K562 (cell line): ENCODE results near the gene AGO3. TPM values are rescaled to one million over a fixed set of nuclear protein-coding genes. Genes with fewer than 3 reads are reported as not detected.
A peak's percentile ranks its signal among the peaks of the same experiment; 100 is the strongest.

Source experiments
- ATAC-seq: fragments of 200-7000 bp; cut with Tn5 transposase; 3 replicates; pipeline ENCODE4 v1.9.1; 2020; ENCODE audit warnings: moderate library complexity
- BruUV-seq: library from RNA; stranded (reverse); fragments of 400-500 nt; replicated peaks from 2 replicates; lab custom pipeline; 2021; lab: Mats Ljungman, UMichigan
- CTCF ChIA-PET: fragments of 300-600 bp; formaldehyde crosslinking; extraction: SDS; loops from one replicate; lab custom pipeline; 2021; ENCODE audit warnings: low intra/inter-chr PET ratio; lab: Yijun Ruan, JAX
- POLR2A ChIA-PET: fragments of 300-600, 350-650 bp; sonication (Branson Sonifier 250); formaldehyde crosslinking; extraction: SDS; loops from one replicate; lab custom pipeline; 2021; ENCODE audit warnings: antibody characterized with exemption, inconsistent platforms; lab: Yijun Ruan, JAX
- DNase-seq, 4 experiments: peaks; one replicate each; pipeline versions ENCODE4 v3.0.0 to v3.0.0-alpha.2; 2011 to 2018; ENCODE audit warnings: low spot score in 3 of 4, mixed read lengths in 3 of 4; ENCODE audit errors: extremely low read depth in 1 of 4
- FAIRE-seq: peaks from 2 replicates; lab custom pipeline; 2011; peaks lifted over from hg19 to GRCh38; lab: Jason Lieb, UNC
- H2AFZ ChIP-seq: 2 replicates; pipeline ENCODE4 v1.6.0; 2011; ENCODE audit warnings: low read depth, low read length, control low read depth, inconsistent platforms
- H3K27ac ChIP-seq: fragments of 200-600 bp; 3 replicates; pipeline ENCODE4 v1.8.0; 2011; ENCODE audit warnings: low read depth, mild to moderate bottlenecking, control low read depth, inconsistent platforms, low read length, moderate library complexity, mixed read lengths; ENCODE audit errors: extremely low read depth
- H3K27me3 ChIP-seq, 2 experiments: fragments of 300-600 bp in 1 of 2; 2 replicates in 1 of 2; 3 replicates in 1 of 2; pipeline versions ENCODE4 v1.6.0 to v1.8.0; 2011; ENCODE audit warnings: inconsistent platforms in 2 of 2, low read length in 2 of 2, mild to moderate bottlenecking in 1 of 2, mixed read lengths in 1 of 2, moderate library complexity in 1 of 2; ENCODE audit not compliant: control insufficient read depth in 2 of 2, insufficient read depth in 2 of 2
- H3K36me3 ChIP-seq: fragments of 300-600 bp; 3 replicates; pipeline ENCODE4 v1.8.0; 2011; ENCODE audit warnings: mild to moderate bottlenecking, low read length, inconsistent platforms; ENCODE audit not compliant: control insufficient read depth, insufficient read depth
- H3K4me1 ChIP-seq, 2 experiments: fragments of 200-600 bp in 1 of 2; replicated peaks in 1 of 2; 2 replicates in 1 of 2; 3 replicates in 1 of 2; pipeline versions ENCODE4 v1.5.1 to v1.8.0; 2011; ENCODE audit warnings: inconsistent platforms in 2 of 2, low read length in 2 of 2, mild to moderate bottlenecking in 1 of 2, mixed read lengths in 1 of 2, moderate library complexity in 1 of 2; ENCODE audit not compliant: control insufficient read depth in 2 of 2, insufficient read depth in 2 of 2
- H3K4me2 ChIP-seq: 2 replicates; pipeline ENCODE4 v1.6.1; 2011; ENCODE audit warnings: low read length, control low read depth, inconsistent platforms, mixed read lengths; ENCODE audit not compliant: insufficient read depth
- H3K4me3 ChIP-seq: fragments of 200-600 bp; sonication (generic), shearing (Covaris generic); 2 replicates; pipeline ENCODE4 v1.5.1; 2016; ENCODE audit warnings: control low read depth, inconsistent platforms
- H3K79me2 ChIP-seq: fragments of 200-600 bp; 3 replicates; pipeline ENCODE4 v1.8.0; 2011; ENCODE audit warnings: low read length, inconsistent platforms; ENCODE audit not compliant: control insufficient read depth, insufficient read depth
- H3K9ac ChIP-seq, 2 experiments: 2 replicates each; pipeline versions ENCODE4 v1.6.0 to v1.6.1; 2011; ENCODE audit warnings: low read depth in 2 of 2, low read length in 2 of 2, control low read depth in 1 of 2, inconsistent platforms in 1 of 2, mild to moderate bottlenecking in 1 of 2, mixed read lengths in 1 of 2; ENCODE audit not compliant: insufficient read depth in 1 of 2
- H3K9me1 ChIP-seq: one replicate; pipeline ENCODE4 v1.6.0; 2011; ENCODE audit warnings: inconsistent platforms, mild to moderate bottlenecking, low read length, moderate library complexity; ENCODE audit not compliant: control insufficient read depth, insufficient read depth
- H3K9me3 ChIP-seq: replicated peaks from 2 replicates; pipeline ENCODE4 v1.5.1; 2011; ENCODE audit warnings: low read depth, low read length, inconsistent platforms; ENCODE audit not compliant: control insufficient read depth, insufficient read depth
- H4K20me1 ChIP-seq: replicated peaks from 2 replicates; pipeline ENCODE4 v1.6.1; 2011; ENCODE audit warnings: low read length, inconsistent platforms, mixed read lengths; ENCODE audit not compliant: control insufficient read depth, insufficient read depth
- BRD9 ChIP-seq: fragments of 450-650 bp; IDR thresholded peaks from 2 replicates; pipeline ENCODE4 v1.6.1; 2018; ENCODE audit warnings: low read depth; ENCODE audit not compliant: partially characterized antibody
- CEBPG ChIP-seq, 3 experiments: fragments of 200-800 bp in 1 of 3; sonication (Bioruptor generic) in 1 of 3; sonication (generic) in 1 of 3; formaldehyde crosslinking in 1 of 3; IDR thresholded peaks in 2 of 3; conservative IDR thresholded peaks in 1 of 3; 2 replicates each; pipeline versions ENCODE4 v1.6.1 to v1.8.0; 2016 to 2022; ENCODE audit warnings: missing compliant biosample characterization in 2 of 3, missing genetic modification characterization in 2 of 3, mild to moderate bottlenecking in 1 of 3, missing genetic modification reagents in 1 of 3
- ERF ChIP-seq: fragments of 450-650 bp; formaldehyde crosslinking; IDR thresholded peaks from 2 replicates; pipeline ENCODE4 v1.4.0; 2020; ENCODE audit warnings: mild to moderate bottlenecking, mixed read lengths
- HSF4 ChIP-seq: fragments of 250-450 bp; sonication (Bioruptor Pico); IDR thresholded peaks from 2 replicates; pipeline ENCODE4 v2.1.2; 2022; ENCODE audit warnings: mild to moderate bottlenecking, moderate library complexity, borderline replicate concordance
- L3MBTL2 ChIP-seq: fragments of 450-650 bp; IDR thresholded peaks from 2 replicates; pipeline ENCODE4 v1.6.1; 2016; ENCODE audit warnings: mild to moderate bottlenecking, moderate library complexity
- MAFG ChIP-seq: fragments of 450-650 bp; conservative IDR thresholded peaks from 2 replicates; pipeline ENCODE4 v1.6.1; 2016; ENCODE audit warnings: missing genetic modification characterization, missing compliant biosample characterization
- MYBL2 ChIP-seq, 2 experiments: fragments of 450-650 bp in 1 of 2; sonication (generic) in 1 of 2; formaldehyde crosslinking in 1 of 2; IDR thresholded peaks; 2 replicates each; pipeline versions ENCODE4 v1.6.1 to v1.8.1; 2017 to 2022; ENCODE audit warnings: borderline replicate concordance in 1 of 2, inconsistent platforms in 1 of 2, low read depth in 1 of 2, mild to moderate bottlenecking in 1 of 2, missing genetic modification reagents in 1 of 2, moderate library complexity in 1 of 2
- NFE2 ChIP-seq: IDR thresholded peaks from 2 replicates; pipeline ENCODE4 v1.6.1; 2014; ENCODE audit warnings: antibody characterized with exemption, low read depth
- RUNX1 ChIP-seq: sonication (generic); IDR thresholded peaks from 2 replicates; pipeline ENCODE4 v1.6.1; 2016; ENCODE audit warnings: antibody characterized with exemption, low read depth
- TAL1 ChIP-seq: fragments of 450-650 bp; IDR thresholded peaks from 2 replicates; pipeline ENCODE4 v1.6.1; 2016; ENCODE audit warnings: mild to moderate bottlenecking
- TEAD4 ChIP-seq, 2 experiments: sonication (generic) in 1 of 2; formaldehyde crosslinking in 1 of 2; IDR thresholded peaks; 2 replicates each; pipeline versions ENCODE4 v1.6.1 to v1.8.0; 2012 to 2022; ENCODE audit warnings: borderline replicate concordance in 1 of 2, inconsistent platforms in 1 of 2, low read length in 1 of 2, mild to moderate bottlenecking in 1 of 2, missing genetic modification reagents in 1 of 2
- ZNF140 ChIP-seq: fragments of 250-450 bp; sonication (Bioruptor Pico); IDR thresholded peaks from 2 replicates; pipeline ENCODE4 v1.8.0; 2021; ENCODE audit warnings: moderate library complexity, mild to moderate bottlenecking, inconsistent platforms
- ZNF232 ChIP-seq: sonication (generic); formaldehyde crosslinking; IDR thresholded peaks from 2 replicates; pipeline ENCODE4 v1.8.0; 2022; ENCODE audit warnings: mild to moderate bottlenecking, missing genetic modification reagents
- ZNF239 ChIP-seq: fragments of 250-450 bp; sonication (Bioruptor Pico); IDR thresholded peaks from 2 replicates; pipeline ENCODE4 v1.4.0; 2020; ENCODE audit warnings: mild to moderate bottlenecking
- in situ Hi-C: fragments of 300-500 bp; cut with MboI; formaldehyde crosslinking; loops from 4 replicates; pipeline ENCODE4 v1.15.0; 2018; ENCODE audit warnings: inconsistent platforms, mixed read lengths
- intact Hi-C: fragments of 100-400 bp; cut with micrococcal nuclease; formaldehyde crosslinking; loops from 2 replicates; pipeline ENCODE4 v1.14.2; 2022
- polyA plus RNA-seq, 8 experiments: library from polyadenylated mRNA; depleted of rRNA in 4 of 8; stranded (reverse) in 5 of 8; unstranded in 3 of 8; fragments of >200 nt; fragmentation: Nextera tagmentation in 2 of 8; fragmentation: Illumina TruSeq in 1 of 8; extraction: Ambion mirVana in 2 of 8; extraction: Trizol in 1 of 8; gene quantifications; 2 replicates each; pipeline versions ENCODE4 v1.2.1 to v1.2.3, GENCODE V29; 2011 to 2014; ENCODE audit warnings: inconsistent platforms in 1 of 8, missing spikeins in 1 of 8
- total RNA-seq, 7 experiments: library from RNA; depleted of rRNA in 6 of 7; stranded (reverse); fragments of >200 nt in 6 of 7; fragmentation: Illumina TruSeq in 2 of 7; extraction: Trizol in 2 of 7; gene quantifications; 2 replicates each; pipeline versions ENCODE4 v1.2.1 to v1.2.3, GENCODE V29; 2011 to 2021; ENCODE audit warnings: low replicate concordance in 1 of 7
- TF ChIP-seq, protein P1 (sequence below): conservative IDR thresholded peaks from 2 replicates; pipeline ENCODE4 v1.6.1; 2011; ENCODE audit warnings: low read depth, mild to moderate bottlenecking, low read length; ENCODE audit not compliant: control insufficient read depth
- TF ChIP-seq, protein P2 (sequence below): sonication (generic); formaldehyde crosslinking; IDR thresholded peaks from 2 replicates; pipeline ENCODE4 v1.9.0; 2022; ENCODE audit warnings: mild to moderate bottlenecking, missing genetic modification reagents
- TF ChIP-seq, protein P3 (sequence below), 2 experiments: IDR thresholded peaks; 2 replicates each; pipeline ENCODE4 v1.6.1; 2012; ENCODE audit warnings: improper control_type of control experiment in 2 of 2, low read depth in 2 of 2, low read length in 2 of 2, borderline replicate concordance in 1 of 2

The AGO3 gene
- total and polyA plus RNA-seq, 9 of the 15 experiments (the other 6 are each of a cell fraction or from before 2014, with no cell fraction given): 4.5 to 41.5 (median 22.7) TPM

DNA sequence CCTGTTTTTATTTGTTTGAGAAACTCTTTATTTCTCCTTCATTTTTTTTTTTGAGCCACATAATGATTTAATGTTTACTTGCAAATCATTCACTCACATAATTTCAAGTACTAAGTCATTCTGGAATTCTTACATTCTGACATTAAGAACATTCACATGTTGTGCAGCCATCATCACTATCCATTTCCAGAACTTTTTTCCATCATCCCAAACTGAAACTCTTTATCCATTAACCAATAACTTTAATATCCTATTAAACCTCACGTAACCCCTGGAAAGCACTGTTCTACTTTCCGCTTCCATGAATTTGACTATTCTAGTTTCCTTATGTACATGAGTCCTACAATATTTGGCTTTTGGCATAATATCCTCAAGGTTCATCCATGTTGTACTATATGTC is 100.5 kb downstream of the AGO3 start (continued):
- TF ChIP-seq MYBL2 (IDR thresholded peaks at IDR 0.05; ENCODE audit: low read depth): no peak
- TF ChIP-seq MYBL2 (CRISPR knock-in tag; IDR thresholded peaks at IDR 0.05; ENCODE audit: borderline replicate concordance): no peak
- TF ChIP-seq, protein P1, sequence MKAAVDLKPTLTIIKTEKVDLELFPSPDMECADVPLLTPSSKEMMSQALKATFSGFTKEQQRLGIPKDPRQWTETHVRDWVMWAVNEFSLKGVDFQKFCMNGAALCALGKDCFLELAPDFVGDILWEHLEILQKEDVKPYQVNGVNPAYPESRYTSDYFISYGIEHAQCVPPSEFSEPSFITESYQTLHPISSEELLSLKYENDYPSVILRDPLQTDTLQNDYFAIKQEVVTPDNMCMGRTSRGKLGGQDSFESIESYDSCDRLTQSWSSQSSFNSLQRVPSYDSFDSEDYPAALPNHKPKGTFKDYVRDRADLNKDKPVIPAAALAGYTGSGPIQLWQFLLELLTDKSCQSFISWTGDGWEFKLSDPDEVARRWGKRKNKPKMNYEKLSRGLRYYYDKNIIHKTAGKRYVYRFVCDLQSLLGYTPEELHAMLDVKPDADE: no peak
- TF ChIP-seq L3MBTL2: no peak
- TF ChIP-seq, protein P2, sequence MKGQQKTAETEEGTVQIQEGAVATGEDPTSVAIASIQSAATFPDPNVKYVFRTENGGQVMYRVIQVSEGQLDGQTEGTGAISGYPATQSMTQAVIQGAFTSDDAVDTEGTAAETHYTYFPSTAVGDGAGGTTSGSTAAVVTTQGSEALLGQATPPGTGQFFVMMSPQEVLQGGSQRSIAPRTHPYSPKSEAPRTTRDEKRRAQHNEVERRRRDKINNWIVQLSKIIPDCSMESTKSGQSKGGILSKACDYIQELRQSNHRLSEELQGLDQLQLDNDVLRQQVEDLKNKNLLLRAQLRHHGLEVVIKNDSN (CRISPR knock-in tag): no peak

DNA sequence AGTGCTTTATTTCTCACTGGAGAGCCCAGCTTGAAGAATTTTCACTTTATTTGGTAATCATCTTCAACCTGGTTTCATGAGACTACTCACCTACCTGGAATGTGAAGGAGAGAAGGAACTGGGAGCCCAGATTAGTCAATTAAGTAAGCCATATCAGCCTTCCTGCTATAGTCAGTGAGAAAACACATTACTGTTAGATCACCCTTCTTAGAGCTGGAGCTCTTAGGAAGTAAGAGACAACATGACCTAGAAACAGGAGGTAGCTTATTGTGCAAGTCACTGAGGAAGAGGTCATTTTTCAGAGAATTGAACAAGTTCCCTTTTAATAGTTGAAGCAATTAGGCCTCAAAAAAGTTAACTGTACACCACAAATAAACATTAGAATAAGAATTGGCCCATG is 103.8 kb downstream of the AGO3 start:
- Histone ChIP-seq H3K27me3 (no peaks in the 10 kb centered on the region), H3K9me1 (no peaks in the 10 kb centered on the region), H3K4me2 (no peak overlapping the region), H3K4me3 (no peak overlapping the region), H2AFZ (no peak overlapping the region), H3K9me3 (no peaks in the 10 kb centered on the region), H3K79me2 (no peaks in the 10 kb centered on the region), H3K27ac (peak overlapping the region; percentile 62; the same call in 1 of the 3 replicates), H3K9ac (no peak overlapping the region), H4K20me1 (no peaks in the 10 kb centered on the region), H3K4me1 (peaks cover 0 to 9% of the 10 kb centered on the region in 2 experiments; a peak in 2 of 5 replicates), H3K36me3 (peaks cover 40% of the 10 kb centered on the region; the same call in 2 of the 3 replicates)
- intact Hi-C loops (no loop called here), in situ Hi-C loops (no loop called here)
- DNase-seq (peak in 2 of 4 experiments; percentile 12 to 16), ATAC-seq (peak; percentile 75), FAIRE-seq (no peak)
- ChIA-PET CTCF (no interaction called here), POLR2A (interaction anchor here (0.8 to 1.5 kb wide), 2 partner anchors 11 to 20 kb away, joined by 3 to 4 read pairs; no protein-coding TSS in a partner anchor)
- BruUV-seq: no TSS peak
- no peak for TF ChIP-seq CEBPG (CRISPR knock-in tag; IDR thresholded peaks at IDR 0.05)
- TF ChIP-seq CEBPG (tag; conservative IDR thresholded peaks at IDR 0.05 in 1 of 2, IDR thresholded peaks at IDR 0.05 in 1 of 2): peak; percentile 12 to 30; a peak in 1 of 4 replicates
- peak; percentile 18; the same call in 1 of the 2 replicates for TF ChIP-seq MAFG (tag)
- TF ChIP-seq ZNF239 (CRISPR knock-in tag): no peak
- no peak for TF ChIP-seq BRD9
- TF ChIP-seq ZNF140 (CRISPR knock-in tag): no peak
- TF ChIP-seq RUNX1: no peak
- TF ChIP-seq NFE2: peak; percentile 65
- TF ChIP-seq ERF (CRISPR knock-in tag): no peak
- 0 out of 2 replicates have a peak, but pooled peaks have one; percentile 35 for TF ChIP-seq TEAD4 (IDR thresholded peaks at IDR 0.05; ENCODE audit: low read length)
- no peak for TF ChIP-seq TEAD4 (CRISPR knock-in tag; IDR thresholded peaks at IDR 0.05; ENCODE audit: borderline replicate concordance)
- TF ChIP-seq, protein P3, sequence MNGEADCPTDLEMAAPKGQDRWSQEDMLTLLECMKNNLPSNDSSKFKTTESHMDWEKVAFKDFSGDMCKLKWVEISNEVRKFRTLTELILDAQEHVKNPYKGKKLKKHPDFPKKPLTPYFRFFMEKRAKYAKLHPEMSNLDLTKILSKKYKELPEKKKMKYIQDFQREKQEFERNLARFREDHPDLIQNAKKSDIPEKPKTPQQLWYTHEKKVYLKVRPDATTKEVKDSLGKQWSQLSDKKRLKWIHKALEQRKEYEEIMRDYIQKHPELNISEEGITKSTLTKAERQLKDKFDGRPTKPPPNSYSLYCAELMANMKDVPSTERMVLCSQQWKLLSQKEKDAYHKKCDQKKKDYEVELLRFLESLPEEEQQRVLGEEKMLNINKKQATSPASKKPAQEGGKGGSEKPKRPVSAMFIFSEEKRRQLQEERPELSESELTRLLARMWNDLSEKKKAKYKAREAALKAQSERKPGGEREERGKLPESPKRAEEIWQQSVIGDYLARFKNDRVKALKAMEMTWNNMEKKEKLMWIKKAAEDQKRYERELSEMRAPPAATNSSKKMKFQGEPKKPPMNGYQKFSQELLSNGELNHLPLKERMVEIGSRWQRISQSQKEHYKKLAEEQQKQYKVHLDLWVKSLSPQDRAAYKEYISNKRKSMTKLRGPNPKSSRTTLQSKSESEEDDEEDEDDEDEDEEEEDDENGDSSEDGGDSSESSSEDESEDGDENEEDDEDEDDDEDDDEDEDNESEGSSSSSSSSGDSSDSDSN (IDR thresholded peaks at IDR 0.05; ENCODE audit: borderline replicate concordance in 1 of 2, low read depth in 2 of 2, low read length in 2 of 2): no peak
- TF ChIP-seq HSF4 (CRISPR knock-in tag): no peak
- peak; percentile 9; the same call in 1 of the 2 replicates for TF ChIP-seq TAL1
- TF ChIP-seq ZNF232 (CRISPR knock-in tag): no peak
